Mesothelial cell of epicardium (in vitro differentiated cells): Measurements from ENCODE around the gene TKT. TPM values are rescaled to one million over a fixed set of nuclear protein-coding genes. Genes with fewer than 3 reads are reported as not detected.

Experiments
- DNase-seq, 2 experiments: peaks; one replicate each; pipeline ENCODE4 v3.0.0; 2021; ENCODE audit warnings: low spot score in 2 of 2; ENCODE audit not compliant: unreplicated experiment in 2 of 2
- H3K27ac Mint-ChIP-seq: 2 replicates; pipeline ENCODE4 v1.8.0; 2021; ENCODE audit warnings: mixed read lengths
- H3K27me3 Mint-ChIP-seq: 2 replicates; pipeline ENCODE4 v1.8.0; 2021; ENCODE audit warnings: low read depth, mixed read lengths
- H3K36me3 Mint-ChIP-seq: 2 replicates; pipeline ENCODE4 v1.8.0; 2021; ENCODE audit warnings: mixed read lengths
- H3K4me1 Mint-ChIP-seq: 2 replicates; pipeline ENCODE4 v1.8.0; 2021; ENCODE audit warnings: mixed read lengths
- H3K4me3 Mint-ChIP-seq: 2 replicates; pipeline ENCODE4 v1.8.0; 2021; ENCODE audit warnings: mild to moderate bottlenecking, moderate library complexity, mixed read lengths
- H3K9me3 Mint-ChIP-seq: 2 replicates; pipeline ENCODE4 v1.8.0; 2021; ENCODE audit warnings: mixed read lengths
- CTCF ChIP-seq: fragments of 200-600 bp; sonication (generic); IDR thresholded peaks from one replicate; pipeline ENCODE4 v1.5.0; 2021; ENCODE audit warnings: antibody characterized with exemption; ENCODE audit not compliant: unreplicated experiment
- total RNA-seq: library from RNA; stranded (reverse); gene quantifications from 3 replicates; pipeline ENCODE4 v1.2.1, GENCODE V29; 2021

TKT gene
- total RNA-seq, 1 donor from 2014 or later, result 181 TPM

- H3K4me1 Mint-ChIP-seq, result no peaks in the 10 kb centered on the region
- DNase-seq, result no peak
- H3K27me3 Mint-ChIP-seq, result no peaks in the 10 kb centered on the region
- no peak overlapping the region for H3K27ac Mint-ChIP-seq
- peaks cover 19% of the 10 kb centered on the region for H3K36me3 Mint-ChIP-seq
- no peaks in the 10 kb centered on the region for H3K9me3 Mint-ChIP-seq
- H3K4me3 Mint-ChIP-seq, result no peak overlapping the region
- no peak for TF ChIP-seq CTCF
Observed at GRCh38 chr3:53229171-53229570, 26.7 kb downstream of the TKT start.

DNA sequence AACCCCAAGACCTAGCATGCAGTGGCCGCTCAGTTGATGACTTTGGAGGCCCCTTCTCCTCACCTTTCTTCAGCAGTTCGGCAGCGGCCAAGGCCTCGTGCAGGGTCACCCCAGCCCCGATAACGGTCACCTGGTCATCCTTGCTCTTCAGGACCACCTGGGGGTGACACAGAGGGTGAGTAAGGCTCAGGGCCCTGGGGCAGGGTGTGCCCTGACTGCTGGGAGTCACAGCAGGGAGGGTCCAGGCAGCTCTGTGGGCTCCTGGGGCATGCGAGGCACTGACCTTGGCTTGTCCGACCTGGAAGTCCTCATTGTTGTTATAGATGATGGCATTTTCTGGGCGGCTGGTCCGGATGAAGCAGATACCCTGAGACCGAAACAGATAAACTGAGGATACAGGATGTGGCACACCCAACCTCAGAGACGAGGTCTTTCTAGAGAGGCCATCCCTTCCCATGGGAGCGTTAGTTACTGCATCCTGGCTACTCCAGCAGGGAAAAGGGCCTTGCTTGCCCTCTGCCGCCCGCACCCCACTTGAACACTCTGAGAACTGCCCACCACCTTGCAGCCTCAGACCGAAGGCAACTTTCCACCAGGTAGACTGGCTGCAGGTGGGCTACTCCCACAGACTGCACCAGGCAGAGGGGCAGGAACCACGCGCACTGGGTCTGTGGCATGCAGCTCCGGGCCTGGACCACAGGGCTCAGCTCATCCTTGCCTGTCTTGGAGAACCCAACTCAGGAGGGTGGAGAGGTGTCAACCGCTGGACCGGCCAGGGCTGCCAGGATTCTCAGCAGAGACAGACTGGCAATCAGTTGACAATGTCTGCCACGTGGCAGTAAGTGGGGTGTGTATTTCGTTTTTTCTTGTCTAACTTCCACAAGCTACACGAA, 27.6 kb downstream of the TKT start:
- Mint-ChIP-seq H3K4me3 (no peak overlapping the region), H3K27ac (no peak overlapping the region), H3K27me3 (no peaks in the 10 kb centered on the region), H3K9me3 (no peaks in the 10 kb centered on the region), H3K4me1 (no peaks in the 10 kb centered on the region), H3K36me3 (peaks cover 21% of the 10 kb centered on the region)
- TF ChIP-seq CTCF, result no peak
- DNase-seq, result no peak

DNA sequence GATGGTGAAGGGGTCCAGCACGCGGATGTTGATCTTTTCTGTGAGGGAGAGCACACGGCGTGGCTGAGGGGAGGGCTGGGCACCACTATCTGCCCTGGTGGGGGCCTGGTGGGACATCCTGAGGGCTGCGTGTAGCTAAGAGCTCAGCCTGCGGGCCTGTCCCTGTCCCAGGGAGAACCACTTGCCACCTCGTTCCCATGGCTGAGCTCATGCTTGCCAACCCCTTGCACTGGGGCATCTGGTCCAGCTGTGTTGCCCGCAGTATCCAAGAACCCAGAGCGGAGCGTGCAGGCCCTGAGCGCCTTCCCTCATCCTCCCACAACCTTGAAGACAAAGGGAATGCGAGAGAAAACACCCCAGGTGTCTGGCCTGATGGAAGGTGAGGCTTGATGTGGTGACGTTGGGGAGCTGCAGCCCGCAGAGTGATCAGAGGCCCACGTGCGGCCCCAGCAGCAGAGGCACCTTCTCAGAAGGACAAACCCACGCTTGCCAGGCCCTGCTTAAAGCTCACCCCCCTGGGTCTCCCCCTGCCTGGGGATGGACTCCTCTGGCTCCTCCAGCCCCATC, 28.9 kb downstream of the TKT start:
- no peak overlapping the region for H3K4me3 Mint-ChIP-seq
- H3K9me3 Mint-ChIP-seq, result no peaks in the 10 kb centered on the region
- TF ChIP-seq CTCF, result no peak
- H3K27me3 Mint-ChIP-seq, result no peaks in the 10 kb centered on the region
- peaks cover 19% of the 10 kb centered on the region for H3K36me3 Mint-ChIP-seq
- H3K27ac Mint-ChIP-seq, result no peak overlapping the region
- no peaks in the 10 kb centered on the region for H3K4me1 Mint-ChIP-seq
- no peak for DNase-seq

DNA sequence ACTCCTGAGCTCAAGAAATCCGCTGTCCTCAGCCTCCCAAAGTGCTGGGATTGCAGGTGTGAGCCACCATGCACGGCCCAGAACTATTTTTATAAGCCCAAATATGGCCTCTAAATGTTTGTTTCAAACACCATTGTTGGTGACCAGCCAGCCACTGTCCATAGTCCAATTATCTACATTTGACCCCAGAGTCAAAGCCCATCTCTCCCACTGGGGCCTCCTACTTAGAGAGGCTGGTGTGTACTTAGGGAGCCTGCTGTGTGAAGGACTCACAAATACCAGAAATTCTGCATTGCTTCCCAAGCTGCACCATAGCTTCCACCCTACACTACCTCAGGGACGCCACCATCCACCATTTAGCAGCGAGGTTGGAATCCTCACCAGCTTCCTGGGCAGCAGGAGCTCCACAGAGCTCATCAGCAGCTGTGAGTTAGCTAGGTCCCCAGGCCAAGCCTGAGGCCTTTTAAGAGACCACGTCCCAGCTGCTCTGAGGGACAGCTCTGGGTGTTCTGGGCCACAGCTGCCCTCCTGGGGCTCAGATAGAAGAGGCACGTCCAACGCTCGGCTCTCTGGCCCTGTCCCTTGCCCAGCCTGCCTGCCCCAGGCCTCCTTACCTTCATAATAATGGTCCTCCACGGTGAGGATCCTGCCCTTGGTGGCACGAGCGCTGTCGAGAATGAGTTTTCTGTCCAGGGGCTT, 29.5 kb downstream of the TKT start:
- no peak for DNase-seq
- Mint-ChIP-seq H3K27me3 (no peaks in the 10 kb centered on the region), H3K4me1 (no peaks in the 10 kb centered on the region), H3K27ac (no peak overlapping the region), H3K36me3 (peaks cover 19% of the 10 kb centered on the region), H3K4me3 (no peak overlapping the region), H3K9me3 (no peaks in the 10 kb centered on the region)
- no peak for TF ChIP-seq CTCF

- H3K4me3 Mint-ChIP-seq, result no peak overlapping the region
- H3K27ac Mint-ChIP-seq, result no peak overlapping the region
- peaks cover 19% of the 10 kb centered on the region for H3K36me3 Mint-ChIP-seq
- H3K27me3 Mint-ChIP-seq, result no peaks in the 10 kb centered on the region
- no peak for TF ChIP-seq CTCF
- no peaks in the 10 kb centered on the region for H3K4me1 Mint-ChIP-seq
- H3K9me3 Mint-ChIP-seq, result no peaks in the 10 kb centered on the region
- DNase-seq, result no peak
Observed at GRCh38 chr3:53225651-53226050, 30.2 kb downstream of the TKT start.
